HG02885 (cell line): Measurements from ENCODE around the gene FLT1.

Experiments used
- ATAC-seq: cut with Tn5 transposase; IDR thresholded peaks from one replicate; pipeline ENCODE4 v1.9.1; 2021; ENCODE audit warnings: mild to moderate bottlenecking; ENCODE audit not compliant: unreplicated experiment, poor library complexity

The FLT1 gene, protein sequence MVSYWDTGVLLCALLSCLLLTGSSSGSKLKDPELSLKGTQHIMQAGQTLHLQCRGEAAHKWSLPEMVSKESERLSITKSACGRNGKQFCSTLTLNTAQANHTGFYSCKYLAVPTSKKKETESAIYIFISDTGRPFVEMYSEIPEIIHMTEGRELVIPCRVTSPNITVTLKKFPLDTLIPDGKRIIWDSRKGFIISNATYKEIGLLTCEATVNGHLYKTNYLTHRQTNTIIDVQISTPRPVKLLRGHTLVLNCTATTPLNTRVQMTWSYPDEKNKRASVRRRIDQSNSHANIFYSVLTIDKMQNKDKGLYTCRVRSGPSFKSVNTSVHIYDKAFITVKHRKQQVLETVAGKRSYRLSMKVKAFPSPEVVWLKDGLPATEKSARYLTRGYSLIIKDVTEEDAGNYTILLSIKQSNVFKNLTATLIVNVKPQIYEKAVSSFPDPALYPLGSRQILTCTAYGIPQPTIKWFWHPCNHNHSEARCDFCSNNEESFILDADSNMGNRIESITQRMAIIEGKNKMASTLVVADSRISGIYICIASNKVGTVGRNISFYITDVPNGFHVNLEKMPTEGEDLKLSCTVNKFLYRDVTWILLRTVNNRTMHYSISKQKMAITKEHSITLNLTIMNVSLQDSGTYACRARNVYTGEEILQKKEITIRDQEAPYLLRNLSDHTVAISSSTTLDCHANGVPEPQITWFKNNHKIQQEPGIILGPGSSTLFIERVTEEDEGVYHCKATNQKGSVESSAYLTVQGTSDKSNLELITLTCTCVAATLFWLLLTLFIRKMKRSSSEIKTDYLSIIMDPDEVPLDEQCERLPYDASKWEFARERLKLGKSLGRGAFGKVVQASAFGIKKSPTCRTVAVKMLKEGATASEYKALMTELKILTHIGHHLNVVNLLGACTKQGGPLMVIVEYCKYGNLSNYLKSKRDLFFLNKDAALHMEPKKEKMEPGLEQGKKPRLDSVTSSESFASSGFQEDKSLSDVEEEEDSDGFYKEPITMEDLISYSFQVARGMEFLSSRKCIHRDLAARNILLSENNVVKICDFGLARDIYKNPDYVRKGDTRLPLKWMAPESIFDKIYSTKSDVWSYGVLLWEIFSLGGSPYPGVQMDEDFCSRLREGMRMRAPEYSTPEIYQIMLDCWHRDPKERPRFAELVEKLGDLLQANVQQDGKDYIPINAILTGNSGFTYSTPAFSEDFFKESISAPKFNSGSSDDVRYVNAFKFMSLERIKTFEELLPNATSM (N-terminal part only)

DNA sequence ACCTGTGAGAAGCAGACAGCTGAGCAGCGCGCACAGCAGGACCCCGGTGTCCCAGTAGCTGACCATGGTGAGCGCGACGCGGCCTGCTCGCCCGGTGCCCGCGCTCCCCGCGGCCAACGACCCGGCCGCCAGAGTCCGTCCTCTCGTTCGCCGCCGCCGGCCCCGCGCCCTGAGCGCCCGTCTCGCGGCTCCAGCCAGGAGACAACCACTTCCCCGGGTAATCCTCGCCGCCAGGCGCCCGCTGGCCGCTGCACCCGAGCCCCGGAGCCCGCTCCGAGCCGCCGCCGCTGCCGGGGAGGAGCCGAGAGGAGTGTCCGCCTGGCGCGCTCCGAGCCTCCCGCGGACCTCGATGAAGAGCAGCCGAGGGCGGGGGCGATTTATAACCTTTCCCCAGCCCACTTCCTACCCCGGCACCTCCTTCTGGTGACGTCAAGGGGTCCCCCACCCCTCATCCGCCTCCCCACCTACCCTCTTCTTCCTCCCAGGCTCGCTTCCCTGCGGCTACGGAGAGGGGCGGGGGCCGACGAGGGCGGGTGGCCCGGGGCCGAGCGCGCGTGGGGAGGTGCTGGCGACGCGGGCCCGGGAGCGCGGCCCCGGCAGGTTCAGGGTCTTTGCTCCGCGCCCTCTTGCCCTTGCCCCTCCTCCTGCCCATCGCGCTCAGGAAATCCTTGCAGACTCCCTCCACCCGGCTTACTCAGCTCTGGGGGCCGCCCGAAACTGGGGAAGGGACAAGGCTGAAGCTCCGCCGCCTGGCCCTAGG is at the start of gene FLT1:
Gene FLT1, minus strand, starts transcription at position 351 of the 760 bp plus-strand sequence. Its CDS starts 285 bp downstream, at position 66.
- no peak for ATAC-seq

DNA sequence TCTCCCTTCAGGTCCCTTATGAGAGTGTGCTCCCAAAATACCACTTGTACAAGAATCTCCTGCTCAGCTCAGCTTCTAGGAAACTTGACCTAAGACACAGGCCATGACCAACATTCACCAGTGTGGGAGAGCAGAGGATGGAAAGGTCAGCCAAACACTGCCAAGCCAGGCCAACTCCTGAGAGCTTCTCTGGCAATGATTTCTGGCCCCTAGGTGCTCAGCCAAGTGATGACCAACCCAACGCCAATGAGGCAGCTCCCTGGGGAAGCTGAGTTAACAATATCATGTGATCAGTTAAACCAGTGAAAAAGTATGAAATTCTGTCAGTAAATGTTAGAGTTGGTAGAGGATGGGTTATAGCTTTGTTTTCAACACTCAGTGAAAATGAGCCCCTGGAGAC is 49.1 kb upstream of the FLT1 start:
- no peak for ATAC-seq

DNA sequence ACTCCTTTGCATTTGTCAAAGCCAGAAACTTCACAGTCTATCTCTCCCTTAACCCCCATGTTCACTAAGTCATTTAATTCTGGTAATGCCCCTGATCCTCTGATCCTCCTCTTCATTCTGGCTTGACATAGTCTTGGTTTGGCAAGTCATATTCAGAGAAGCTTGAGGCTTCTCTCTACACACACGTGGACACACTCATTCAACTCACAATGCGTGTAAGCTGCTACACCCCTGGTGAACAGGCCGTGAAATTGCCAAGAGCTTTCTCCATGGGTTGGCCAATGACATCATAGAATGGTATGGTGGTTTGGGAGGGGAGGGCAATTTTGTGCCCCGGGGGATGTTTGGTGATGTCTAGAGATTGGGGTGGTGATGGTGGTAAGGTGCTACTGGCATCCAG is 47.9 kb upstream of the FLT1 start:
- no peak for ATAC-seq

DNA sequence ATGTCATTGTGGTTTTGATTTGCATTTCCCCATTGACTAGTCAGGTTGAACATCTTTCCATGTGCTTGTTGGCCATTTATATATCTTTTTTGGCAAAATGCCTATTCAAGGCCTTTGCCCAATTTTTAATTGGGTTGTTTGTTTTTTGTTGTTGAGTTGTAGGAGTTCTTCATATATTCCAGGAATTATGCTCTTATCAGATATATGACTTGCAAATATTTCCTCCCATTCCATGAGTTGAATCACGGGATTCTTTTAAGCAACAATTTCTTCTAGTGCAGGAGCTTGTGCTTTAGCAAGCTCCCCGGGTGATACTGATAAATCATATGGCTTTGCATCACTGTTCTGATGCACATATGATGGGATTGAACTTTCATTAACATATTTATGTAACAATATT is 47.0 kb upstream of the FLT1 start:
- no peak for ATAC-seq

DNA sequence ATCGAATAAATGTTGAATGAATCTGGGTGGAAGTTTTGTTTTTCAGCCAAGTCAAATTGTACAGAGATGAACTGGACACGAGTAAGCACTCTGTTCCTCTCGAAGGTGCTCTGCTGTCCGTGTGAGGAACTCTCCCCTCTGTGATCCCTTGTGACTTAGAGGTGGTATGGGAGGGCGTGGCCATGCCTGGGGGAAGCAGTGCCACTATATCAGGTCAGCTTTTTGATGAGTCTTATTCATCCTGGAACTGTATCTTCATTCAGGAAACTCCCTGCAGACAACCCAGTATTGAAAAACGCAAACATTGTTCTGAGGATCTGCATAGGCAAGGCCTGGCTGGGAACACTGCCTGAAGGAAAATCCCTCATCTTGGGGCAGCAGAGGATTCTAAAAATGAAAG is 45.7 kb upstream of the FLT1 start:
- peak; percentile 62 for ATAC-seq

DNA sequence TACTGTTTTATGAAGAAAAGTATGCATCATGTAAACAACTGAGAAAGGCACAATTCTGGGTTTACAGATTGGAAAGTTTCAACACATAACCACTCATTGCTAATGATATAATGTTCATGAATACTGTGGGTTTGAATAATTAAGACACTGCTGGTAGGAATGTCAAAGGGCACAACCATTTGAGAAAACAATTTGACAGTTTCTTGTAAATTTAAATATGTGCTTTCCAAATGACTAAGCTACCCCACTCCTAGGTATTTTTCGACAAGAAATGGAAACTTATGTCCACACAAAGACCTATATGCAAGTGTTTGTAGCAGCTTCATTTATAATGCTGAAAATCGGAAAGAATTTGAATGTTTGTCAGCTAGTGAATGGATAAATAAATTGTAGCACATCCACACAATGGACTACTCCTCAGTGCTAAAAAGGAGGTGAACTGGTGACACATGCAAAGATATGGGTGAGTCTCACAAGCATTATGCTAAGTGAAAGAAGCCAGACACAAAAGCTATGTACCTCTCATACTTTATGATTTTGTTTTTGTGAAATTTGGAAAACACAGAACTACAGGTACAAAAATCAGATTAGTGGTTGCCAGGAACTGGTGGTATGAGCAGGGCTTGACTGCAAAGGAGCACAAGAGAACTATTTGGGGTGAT is 44.8 kb upstream of the FLT1 start:
- ATAC-seq, result no peak

DNA sequence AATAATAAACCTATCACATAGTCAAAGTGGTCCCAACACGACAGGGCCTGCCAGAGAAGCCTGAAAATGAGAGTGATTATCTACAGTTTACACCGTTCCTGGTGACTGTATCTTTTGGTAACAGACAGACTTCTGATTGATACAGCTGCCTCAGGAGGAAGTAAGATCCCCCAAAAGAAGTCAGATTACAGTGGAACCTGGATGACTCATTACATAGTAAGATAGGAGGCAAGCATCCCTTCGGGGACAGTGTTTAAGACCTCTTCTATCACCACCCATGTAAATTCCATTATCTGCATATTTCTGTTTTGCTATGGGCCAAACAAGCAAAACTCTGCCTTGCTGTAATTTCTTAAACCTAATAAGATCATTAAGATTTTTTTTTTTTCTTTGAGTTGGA is 44.0 kb upstream of the FLT1 start:
- no peak for ATAC-seq

DNA sequence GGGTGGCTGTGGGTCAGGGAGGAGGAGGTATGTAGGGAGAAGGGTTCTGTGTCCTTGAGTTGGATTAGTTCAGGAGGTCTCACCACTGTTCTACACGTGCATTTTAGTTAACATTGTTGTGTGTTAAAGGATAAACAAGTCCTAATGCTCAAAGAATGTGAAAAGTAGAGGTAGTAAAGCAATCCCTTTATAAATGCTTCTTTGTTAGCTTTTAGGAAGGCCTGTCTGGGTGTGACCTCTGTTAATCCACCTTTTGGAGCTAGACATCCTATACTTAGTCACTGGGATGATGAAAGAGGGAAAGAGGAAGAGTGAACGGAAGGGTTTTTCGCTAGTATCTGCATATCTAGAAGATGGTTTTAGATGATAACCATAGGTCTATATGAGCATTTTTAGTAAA is 42.2 kb upstream of the FLT1 start:
- no peak for ATAC-seq

DNA sequence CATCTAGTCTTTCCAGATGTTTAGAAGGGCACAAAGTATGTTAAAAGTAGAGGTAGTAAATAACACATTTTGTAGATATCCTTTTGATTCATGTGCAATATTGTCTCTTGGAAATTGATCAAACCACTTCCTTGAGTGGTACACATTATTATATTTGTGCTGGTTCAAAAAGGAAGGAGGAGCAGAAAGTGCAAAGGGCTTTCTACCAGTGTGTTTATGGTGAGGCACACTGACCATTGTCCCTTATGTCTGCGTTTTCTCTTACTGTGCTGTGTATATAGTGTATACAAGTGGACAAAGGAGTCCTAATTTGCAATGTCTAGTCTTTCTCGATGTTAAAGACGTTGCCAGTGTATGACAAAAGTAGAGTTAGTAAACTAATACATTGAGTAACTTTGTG is 41.4 kb upstream of the FLT1 start:
- ATAC-seq, result no peak

DNA sequence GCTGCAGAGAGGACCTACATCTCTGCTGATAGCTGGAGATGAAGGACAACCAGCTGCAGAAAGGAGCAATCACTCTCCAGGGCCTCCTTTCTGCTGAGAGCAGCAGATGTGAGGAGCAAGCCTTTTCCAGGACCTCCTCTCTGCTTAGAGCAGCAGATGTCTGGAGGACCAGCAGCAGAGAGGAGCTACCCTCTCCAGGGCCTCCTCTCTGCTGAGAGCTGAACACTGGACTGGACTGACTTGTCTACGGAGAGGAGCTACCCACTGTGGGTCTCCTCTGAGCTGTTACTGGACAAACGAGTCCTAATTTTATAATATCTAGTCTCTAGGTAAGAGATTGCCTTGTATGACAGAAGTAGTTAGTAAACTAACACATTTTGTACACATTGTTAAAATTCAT is 40.8 kb upstream of the FLT1 start:
- no peak for ATAC-seq

DNA sequence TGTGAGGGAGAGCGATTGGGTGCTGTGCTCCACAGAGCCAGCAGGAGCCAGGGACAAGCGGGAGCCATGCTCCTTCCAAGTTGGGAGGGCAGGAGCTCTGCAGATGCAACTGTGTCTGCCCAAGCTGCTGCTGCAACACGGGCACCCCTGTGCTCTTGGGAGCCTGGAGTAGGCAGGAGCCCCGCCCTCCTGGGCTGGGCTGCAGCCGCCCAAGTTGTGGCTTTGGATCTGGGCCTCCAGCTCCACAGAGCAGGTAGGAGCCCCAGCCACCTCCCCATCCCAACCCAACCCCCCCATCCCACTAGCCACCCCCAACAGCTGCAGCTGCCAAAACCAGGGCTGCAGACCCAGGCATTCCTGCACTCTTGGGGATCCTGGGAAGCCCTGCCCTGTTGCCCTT is 39.9 kb upstream of the FLT1 start:
- ATAC-seq, result no peak

DNA sequence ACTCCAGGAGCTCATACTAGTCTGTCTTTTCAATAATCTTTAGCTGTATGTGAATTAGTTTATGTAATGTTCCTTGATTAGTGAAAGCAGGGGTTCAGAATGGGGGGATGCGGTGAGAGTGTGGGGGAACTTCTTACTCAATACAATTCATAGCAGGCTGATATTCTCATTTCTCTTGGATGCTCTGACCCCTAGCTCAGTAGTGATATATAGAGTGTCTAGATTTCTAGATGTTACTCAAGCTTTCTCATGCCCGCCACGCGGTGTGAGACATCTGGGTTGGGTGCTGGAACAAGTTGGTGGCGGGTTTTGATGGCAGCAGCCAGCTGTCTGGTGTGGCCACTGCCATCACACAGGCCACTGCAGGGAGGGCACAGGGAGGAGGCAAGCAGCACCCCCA is 39.3 kb upstream of the FLT1 start:
- no peak for ATAC-seq

DNA sequence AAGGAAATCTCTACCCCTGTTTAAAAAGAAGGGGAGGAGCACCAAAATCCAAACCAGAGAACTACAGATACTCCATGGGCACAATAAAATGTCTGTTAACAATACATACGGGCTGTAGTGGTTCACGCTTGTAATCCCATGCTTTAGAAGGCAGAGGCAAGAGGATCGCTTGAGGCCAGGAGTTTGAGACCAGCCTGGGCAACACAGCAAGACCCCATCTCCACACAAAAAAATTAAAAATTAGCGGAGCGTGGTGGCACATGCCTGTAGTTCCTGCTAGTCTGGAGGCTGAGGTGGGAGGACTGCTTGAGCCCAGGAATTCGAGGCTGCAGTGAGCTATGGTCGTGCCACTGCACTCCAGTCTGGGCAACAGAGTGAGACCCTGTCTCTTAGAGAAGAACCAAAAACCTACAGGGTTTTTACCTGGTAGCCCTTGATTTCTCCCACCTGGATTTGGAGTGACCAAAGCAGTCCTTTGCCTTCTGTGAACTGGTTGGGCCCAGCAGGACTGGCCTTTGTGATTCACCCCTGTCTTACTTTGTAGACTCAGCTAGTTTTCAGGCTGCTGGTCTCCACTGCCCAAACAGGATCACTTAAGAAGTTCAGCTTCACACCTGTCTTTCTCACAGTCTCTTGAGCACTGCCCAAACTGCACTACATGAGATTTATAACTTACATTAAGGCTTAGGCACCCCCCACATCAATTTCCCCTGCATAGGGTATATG is 38.7 kb upstream of the FLT1 start:
- no peak for ATAC-seq

DNA sequence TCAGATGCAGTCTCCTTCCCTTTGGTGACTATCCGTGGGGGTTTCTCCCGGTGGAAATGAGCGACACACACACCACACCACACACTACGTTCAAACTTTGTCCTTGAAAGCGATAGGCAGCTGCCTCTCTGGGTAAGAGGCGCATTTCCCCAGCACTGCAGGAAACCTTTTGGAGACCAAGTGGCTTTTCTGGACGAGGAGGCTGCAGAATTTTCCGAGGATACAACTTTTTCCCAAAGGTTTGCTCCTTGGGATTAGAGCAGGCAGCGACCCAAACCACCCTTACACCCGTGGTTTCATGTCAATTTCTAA is 38.2 kb upstream of the FLT1 start:
- no peak for ATAC-seq

DNA sequence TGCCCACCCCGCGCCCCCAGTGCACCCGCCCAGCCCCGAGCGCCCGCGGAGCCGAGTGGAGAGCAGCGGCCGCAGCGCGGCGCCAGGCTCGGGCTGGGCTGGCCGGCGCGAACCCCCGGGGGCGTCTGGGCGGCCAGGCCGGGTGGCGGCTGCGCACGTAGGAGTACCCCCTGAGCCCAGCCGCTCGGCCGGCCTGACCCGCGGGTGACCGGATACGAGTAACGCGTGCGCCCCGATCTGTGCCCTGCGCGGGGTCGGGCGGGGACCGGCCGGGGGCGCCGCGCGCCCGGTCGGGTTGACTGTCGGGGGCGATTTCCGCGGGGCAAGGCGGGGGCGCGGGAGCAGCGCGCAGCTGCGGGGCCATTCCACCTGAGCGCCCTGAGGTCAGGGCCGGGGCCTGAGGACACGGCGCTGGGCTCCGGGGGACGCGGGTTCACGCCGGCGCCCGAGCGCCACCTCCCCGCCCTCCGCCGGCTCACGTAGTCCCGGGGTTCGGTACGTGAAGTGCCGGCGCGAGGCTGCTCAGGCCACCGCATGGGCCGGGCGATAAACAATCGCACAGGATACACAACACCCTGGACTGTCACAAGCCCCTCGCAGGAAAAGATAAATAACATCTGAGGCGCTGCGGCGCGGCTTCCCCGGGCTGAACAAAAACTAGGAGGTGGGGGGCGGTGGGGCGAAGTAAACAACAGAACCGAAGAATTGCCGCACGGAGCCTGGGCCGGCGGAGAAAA is 37.6 kb upstream of the FLT1 start:
- no peak for ATAC-seq

DNA sequence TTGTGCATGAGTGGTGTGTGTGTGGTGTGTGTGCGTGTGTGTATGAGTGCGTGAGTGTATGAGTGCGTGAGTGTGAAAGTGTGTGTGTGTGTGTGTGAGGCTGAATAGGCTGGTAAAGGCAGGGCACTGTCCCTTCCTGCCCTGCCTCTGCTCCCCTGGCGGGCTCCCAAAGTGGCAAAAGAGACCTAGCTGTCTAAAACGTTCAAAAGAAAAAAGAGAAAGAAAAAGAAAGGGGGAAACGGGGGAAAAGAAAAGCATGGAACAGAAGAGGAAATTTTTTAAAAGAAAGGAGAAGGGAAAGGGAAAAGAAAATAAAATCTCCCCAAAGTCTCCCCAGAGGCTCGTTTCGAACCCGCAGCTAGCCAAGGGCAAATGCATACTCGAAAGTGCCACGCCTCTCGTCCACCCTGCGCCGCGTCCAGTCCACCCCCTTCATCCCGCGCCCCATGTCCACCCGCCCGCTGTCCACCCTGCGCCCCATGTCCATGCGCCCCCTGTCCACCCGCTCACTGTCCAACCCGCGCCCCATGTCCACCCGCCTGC is 37.0 kb upstream of the FLT1 start:
- ATAC-seq, result no peak

DNA sequence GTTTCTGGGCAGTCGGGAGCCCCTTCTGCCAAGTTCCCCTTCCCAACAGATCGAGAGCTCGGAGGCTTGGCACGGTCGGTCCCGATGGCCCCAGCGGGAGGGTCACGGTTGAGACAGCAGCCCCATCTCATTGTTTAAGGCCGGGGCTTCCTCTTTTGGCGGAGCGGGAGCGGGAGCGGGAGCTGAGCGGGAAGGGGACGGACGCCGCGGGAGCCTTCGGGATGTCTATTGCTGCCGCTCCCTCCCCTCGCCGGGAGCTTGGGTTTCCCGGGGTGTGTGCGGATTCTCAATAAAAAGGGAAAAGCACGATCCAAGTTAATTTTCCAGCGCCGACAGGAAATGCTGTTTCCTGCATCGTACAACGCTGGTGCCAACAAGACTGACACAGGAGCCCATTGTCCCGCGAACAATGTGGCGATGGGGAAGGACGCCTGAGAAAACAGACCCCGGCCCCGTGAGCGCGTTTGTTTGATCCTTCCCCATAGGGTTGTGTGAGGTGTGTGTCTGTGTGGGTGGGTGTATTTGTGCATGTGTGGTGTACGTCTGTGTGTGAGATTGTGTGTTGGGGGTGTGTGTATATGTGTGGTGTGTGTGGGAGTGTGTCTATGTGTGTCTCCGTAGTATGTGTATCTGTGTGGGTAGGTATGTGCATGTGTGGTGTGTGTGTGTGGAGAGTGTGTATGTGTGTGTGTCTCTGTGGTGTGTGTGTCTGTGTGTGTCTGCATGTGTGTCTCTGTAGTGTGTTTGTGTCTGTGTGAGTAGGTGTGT is 36.3 kb upstream of the FLT1 start:
- no peak for ATAC-seq

DNA sequence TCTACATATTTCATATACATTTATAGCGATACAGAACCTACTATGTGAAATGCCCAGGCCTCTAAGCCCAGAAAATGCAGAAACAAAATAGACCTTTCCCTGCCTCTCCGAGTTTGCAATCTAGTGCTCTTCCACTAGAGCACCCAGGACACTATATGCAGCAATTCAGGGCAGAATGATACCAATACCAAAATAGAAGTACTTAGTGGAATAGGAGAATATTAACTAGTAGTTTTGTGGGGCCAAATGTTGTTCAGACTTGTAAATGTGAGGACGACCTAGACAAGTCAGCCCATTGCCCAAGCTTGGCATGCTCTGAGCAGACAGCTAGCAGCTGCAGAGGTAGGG is 35.8 kb upstream of the FLT1 start:
- no peak for ATAC-seq
